Mesangial cell (primary cell): ENCODE data around the gene THEM4. TPM values are rescaled to one million over a fixed set of nuclear protein-coding genes. Genes with fewer than 3 reads are reported as not detected.

Source experiments
- total RNA-seq: library from RNA; depleted of rRNA; stranded (reverse); fragments of >200 nt; gene quantifications from 2 replicates; pipeline ENCODE4 v1.2.3, GENCODE V29; 2015

The THEM4 gene
- total RNA-seq: 11.6 and 14.1 TPM in 2 replicates

DNA sequence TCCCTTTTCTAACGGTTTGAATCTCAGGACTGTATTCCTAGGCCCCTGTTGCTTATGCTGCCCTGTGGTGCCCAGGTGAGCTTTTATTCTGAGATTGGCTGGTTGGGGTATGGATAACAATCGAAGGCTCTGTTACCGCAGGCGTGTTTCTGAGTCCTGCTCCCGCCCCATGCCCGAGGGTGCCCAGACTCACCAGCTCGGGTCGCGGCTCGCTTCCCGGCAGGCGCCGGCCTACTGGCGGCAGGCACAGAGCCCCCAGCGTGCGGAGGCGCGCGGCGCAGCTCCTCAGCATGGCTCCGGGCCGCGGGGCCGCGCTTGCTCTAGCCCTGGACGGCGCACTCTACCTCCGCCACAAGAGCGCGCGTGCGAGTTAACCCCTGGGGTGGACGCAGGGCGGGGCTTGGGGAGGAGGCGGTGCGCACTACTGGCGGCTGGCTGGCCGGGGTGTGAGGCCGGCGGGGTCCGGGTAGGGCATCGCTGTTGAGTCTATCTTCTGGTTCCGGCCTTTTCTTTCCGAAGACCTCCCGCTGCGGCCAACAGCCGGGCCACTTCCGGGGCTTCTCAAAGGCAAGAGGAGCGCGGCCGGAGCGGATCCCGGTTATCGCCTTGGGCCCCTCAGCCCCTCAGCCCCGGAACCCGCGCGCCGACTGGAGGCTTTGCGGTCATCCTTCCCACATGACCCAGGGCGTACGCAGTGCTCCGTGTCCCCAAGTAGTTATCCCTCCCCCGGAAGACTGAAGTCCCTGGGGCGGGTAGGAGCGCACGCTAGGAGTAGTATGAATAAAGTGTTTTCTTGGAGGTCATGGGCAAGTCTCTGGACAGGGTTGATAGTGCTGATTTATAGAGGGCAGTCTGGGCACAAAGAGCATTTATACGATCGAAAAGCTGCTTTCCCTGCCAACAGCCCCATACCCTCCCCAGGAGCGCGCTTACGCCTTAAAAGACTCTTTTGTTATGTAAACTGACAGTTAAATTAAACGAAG lies at the start of gene THEM4:
Gene THEM4 (minus strand): TSS at position 345 of the 983 bp plus-strand sequence. CDS start 53 bp downstream, at position 292.

DNA sequence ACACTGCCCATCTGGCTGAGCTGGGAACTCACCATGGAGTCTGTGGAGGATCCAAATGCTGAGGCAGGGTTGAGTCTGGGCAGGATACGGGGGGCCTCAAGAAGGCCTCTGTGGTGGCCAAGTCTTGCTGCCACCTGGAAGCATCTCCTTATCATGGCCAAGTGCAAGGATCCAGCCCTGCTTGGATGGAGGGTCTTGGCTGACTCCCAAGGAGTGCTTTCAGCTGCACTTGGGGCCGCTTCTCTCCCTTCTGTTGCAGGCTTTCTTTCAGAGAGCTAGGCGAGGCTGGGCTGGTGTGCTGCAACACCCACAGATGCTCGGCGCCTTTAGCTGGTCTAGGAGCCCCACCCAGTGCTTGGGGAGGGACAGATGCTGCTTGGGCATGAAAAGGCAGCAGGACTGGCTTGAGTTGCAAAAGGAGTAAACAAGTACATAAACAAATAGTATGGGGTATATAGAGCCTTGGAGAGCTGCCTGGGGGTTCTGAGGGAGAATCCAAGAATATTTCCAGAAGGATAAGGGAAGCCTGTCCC lies 55.8 kb downstream of the THEM4 start, which contains the start of gene THEM5:
Gene THEM5 (minus strand): TSS at position 302 of the 533 bp plus-strand sequence. CDS start 147 bp downstream, at position 155.

DNA sequence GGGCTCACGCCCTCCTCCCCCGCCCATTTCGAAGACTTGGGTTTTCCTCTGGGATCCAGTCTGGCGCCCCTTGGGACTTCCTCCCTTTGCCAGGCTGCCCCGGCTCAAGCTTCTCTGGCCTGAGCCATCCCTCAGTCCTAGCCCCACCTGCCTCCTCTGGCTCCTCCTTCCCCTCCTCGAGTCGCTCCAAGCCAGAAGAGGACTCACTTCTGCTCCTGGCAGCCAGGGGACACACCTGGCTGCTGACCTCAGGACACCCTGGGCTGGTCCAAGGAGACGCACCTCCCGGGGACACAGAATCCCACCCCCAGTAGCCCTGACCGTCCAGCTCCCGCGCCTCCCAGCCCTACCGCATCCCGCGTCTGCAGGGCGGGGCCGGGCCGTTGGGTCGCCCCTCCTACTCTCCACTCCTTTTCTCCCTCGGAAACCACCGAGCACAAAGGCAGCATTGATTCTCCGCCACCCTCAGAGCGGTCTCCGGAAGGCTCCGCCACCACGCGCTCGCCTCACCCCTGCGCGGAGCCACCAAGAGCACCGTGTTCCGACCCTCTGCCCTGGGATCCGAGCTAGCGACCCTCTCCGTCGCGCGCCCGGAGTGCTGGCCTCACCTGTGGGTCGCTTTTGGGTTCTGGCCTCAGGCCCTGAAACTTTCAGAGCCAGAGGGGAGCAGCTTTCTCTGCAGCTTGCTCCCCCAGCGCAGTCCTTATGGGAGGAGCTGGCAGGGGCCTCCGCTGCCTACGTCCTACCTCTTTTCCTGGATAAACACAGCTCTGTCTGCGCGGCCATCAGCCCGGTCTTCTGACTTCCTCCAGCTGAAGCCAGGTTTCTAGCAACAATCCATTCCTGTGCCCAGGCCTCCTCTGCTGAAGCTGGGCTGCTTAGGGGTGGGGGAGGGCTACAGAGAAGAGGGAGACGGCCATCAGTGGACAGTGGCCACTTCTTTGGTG lies 69.6 kb downstream of the THEM4 start, which contains the start of gene C2CD4D:
Gene C2CD4D (minus strand): TSS at position 364 of the 947 bp plus-strand sequence. CDS start 831 bp downstream, outside the sequence.

DNA sequence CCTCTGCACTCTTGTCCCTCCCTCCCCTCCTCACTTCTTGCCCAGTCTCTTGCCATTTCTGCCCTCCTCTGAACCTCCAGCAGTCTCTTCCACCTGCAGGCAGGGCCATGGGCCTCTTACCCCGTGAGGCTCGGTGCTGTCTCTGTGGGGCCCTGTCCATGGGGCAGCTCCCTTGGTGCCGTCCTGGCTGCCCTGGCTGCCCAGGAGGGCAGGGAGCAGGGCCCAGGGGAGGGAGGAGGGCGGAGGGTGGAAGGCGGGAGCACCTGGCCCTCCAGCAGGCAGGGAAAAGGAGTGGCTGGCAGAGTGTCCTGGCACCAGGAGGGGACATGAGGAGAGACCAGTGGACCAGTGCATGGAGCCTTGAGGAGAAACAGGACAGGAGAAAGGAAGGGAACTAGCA lies 77.7 kb downstream of the THEM4 start, which contains the start of gene RORC:
Gene RORC (minus strand): TSS at position 198 of the 400 bp plus-strand sequence. CDS start 38 bp downstream, at position 160.

Other genes starting within 250 kb of the THEM4 start
- not detected in 2 replicates for gene CELF3, start 192.7 kb downstream of the THEM4 start, total RNA-seq
- not detected in 2 replicates for gene RIIAD1, start 188.0 kb downstream of the THEM4 start, total RNA-seq
- 70.4 and 113 TPM in 2 replicates for gene MRPL9, start 146.0 kb downstream of the THEM4 start, total RNA-seq
- gene TDRKH, start 119.0 kb downstream of the THEM4 start, total RNA-seq: 3.2 and 4.9 TPM in 2 replicates
- gene LINGO4, start 104.1 kb downstream of the THEM4 start, total RNA-seq: not detected in 2 replicates
- gene RORC, start 77.7 kb downstream of the THEM4 start, total RNA-seq: under 0.01 TPM in 1 of 2 replicates, not detected in the other
- 0.16 and 0.89 TPM in 2 replicates for gene C2CD4D, start 69.7 kb downstream of the THEM4 start, total RNA-seq
- gene THEM5, start 55.8 kb downstream of the THEM4 start, total RNA-seq: not detected in 2 replicates
- 286 and 303 TPM in 2 replicates for gene S100A10, start 84.3 kb upstream of the THEM4 start, total RNA-seq
- 597 and 618 TPM in 2 replicates for gene S100A11, start 127.5 kb upstream of the THEM4 start, total RNA-seq
- not detected in 2 replicates for gene TCHHL1, start 179.6 kb upstream of the THEM4 start, total RNA-seq
- gene TCHH, start 205.9 kb upstream of the THEM4 start, total RNA-seq: not detected in 2 replicates
- not detected in 2 replicates for gene RPTN, start 249.7 kb upstream of the THEM4 start, total RNA-seq